HG02642 (cell line): Measurements from ENCODE around the gene CCR7.

Experiments
- ATAC-seq: cut with Tn5 transposase; IDR thresholded peaks from one replicate; pipeline ENCODE4 v1.9.1; 2021; ENCODE audit warnings: mild to moderate bottlenecking; ENCODE audit not compliant: unreplicated experiment, poor library complexity

CCR7 gene

GRCh38 chr17:40522250-40522960, 42.9 kb downstream of the CCR7 start:
- no peak for ATAC-seq

GRCh38 chr17:40520991-40521453, 44.2 kb downstream of the CCR7 start:
- no peak for ATAC-seq

- ATAC-seq: no peak
Measured at GRCh38 chr17:40519089-40519775, 46.0 kb downstream of the CCR7 start.

- ATAC-seq: no peak
Measured at GRCh38 chr17:40518401-40519088, 46.7 kb downstream of the CCR7 start.

GRCh38 chr17:40517981-40518380, 47.3 kb downstream of the CCR7 start:
- ATAC-seq: no peak

GRCh38 chr17:40517286-40517662, 48.0 kb downstream of the CCR7 start:
- no peak for ATAC-seq

- ATAC-seq: no peak
Measured at GRCh38 chr17:40516581-40517285, 48.5 kb downstream of the CCR7 start.

- no peak for ATAC-seq
Measured at GRCh38 chr17:40515491-40516041, 49.7 kb downstream of the CCR7 start.

- ATAC-seq: no peak
Measured at GRCh38 chr17:40515011-40515410, 50.3 kb downstream of the CCR7 start.

- ATAC-seq: no peak
Measured at GRCh38 chr17:40514013-40514875, 51.0 kb downstream of the CCR7 start.

- no peak for ATAC-seq
Measured at GRCh38 chr17:40511667-40512220, 53.5 kb downstream of the CCR7 start.

GRCh38 chr17:40511136-40511535, 54.1 kb downstream of the CCR7 start:
- no peak for ATAC-seq

GRCh38 chr17:40510328-40510648, 55.0 kb downstream of the CCR7 start:
- no peak for ATAC-seq

- no peak for ATAC-seq
Measured at GRCh38 chr17:40509626-40510327, 55.5 kb downstream of the CCR7 start.

GRCh38 chr17:40506786-40507185, 58.5 kb downstream of the CCR7 start:
- ATAC-seq: no peak
